Activated CD4-positive, alpha-beta T cell treated with anti-CD3 and anti-CD28 coated beads, Interleukin-2, Interleukin-4, amounts not matched to agents 100 ng/mL and 50 ng/mL, durations not matched to agents 16 hours and 8 hours (primary cell): ENCODE data around the gene CCR7.
A peak's percentile ranks its signal among the peaks of the same experiment; 100 is the strongest.
"Not testable (repeated sequence)": the region's sequence is repeated elsewhere in the genome, so short reads cannot be mapped to it uniquely, and the experiment has no call there.

Experiments used
- DNase-seq: peaks from one replicate; pipeline ENCODE4 v3.0.0-alpha.2; 2020; ENCODE audit warnings: low spot score

Gene CCR7

DNA sequence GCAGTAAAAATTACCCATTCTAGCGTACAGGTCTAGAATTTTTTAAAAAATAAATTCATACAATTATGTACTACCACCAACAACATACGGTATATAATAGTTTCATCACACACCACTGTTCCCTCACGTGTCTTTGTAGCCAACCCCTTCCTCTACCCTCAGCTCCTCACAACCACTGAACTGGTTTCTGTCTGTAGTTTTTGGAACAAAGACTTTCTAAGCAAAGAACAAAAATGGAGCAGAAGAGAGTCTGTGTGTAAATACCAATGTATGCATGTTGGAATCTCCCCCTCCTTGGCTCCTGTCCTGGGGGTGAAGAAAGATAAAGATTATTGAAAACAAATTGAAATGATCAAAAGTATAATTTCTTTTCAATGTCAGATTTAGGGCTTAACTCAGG, 31.9 kb upstream of the CCR7 start:
- no peak for DNase-seq

DNA sequence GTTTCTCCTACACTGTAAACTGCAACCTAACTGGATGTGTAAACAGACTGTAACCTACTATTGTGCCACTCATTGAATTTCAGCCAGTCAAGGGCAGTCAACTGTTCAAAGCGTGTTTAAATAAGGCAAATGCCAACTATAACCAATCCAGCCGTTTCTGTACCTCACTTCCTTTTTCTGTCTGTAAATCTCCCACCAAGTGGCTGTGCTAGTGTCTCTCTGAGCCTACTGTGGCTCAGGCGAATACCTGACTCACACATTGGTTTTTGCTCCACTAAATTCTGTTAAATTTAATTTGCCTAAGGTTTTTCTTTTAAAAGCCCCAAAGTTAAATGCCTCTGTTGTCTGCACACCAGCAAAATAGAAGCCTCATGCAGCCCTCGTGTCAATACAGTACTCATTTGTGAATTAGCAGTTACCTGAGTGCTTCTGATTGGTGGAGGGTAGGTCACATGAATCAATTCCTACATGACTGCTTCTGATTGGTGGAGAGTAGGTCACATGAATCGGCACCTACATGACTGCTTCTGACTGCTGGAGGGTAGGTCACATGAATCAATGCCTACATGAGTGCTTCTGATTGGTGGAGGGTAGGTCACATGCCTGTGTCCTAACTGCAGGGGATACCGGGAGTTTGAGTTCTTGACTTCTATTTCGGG, 31.1 kb upstream of the CCR7 start:
- DNase-seq: peak; percentile 24

- no peak for DNase-seq
Observed at GRCh38 chr17:40590742-40591141, 25.5 kb upstream of the CCR7 start.

DNA sequence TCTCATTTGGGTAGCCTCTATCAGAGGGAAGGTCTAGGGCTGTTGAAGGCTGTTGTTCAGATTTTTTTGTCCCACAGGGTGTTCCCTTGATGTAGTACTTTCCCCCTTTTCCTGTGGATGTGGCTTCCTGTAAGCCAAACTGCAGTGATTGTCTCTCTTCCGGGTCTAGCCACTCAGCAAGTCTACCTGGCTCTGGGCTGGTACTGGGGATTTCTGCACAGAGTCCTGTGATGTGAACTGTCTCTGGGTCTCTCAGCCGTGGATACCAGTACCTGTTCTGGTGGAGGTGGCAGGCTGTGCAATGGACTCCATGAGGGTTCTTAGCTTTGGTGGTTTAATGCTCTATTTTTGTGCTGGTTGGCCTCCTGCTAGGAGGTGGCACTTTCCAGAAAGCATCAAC, 23.3 kb upstream of the CCR7 start:
- DNase-seq: no peak

DNA sequence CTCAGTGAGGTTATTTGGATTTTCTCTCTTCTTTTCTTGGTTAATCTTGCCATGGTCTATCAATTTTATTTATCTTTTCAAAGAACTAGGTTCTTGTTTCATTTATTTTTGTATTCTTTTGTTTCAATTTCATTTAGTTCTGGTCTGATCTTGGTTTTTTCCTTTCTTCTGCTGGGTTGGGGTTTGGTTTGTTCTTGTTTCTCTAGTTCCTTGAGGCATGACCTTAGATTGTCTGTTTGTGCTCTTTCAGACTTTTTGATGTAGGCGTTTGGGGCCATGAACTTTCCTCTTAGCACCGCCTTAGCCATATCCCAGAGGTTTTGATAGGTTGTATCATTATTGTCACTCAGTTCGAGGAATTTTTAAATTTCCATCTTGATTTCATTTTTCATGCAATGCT, 21.0 kb upstream of the CCR7 start:
- not testable (repeated sequence) for DNase-seq

DNA sequence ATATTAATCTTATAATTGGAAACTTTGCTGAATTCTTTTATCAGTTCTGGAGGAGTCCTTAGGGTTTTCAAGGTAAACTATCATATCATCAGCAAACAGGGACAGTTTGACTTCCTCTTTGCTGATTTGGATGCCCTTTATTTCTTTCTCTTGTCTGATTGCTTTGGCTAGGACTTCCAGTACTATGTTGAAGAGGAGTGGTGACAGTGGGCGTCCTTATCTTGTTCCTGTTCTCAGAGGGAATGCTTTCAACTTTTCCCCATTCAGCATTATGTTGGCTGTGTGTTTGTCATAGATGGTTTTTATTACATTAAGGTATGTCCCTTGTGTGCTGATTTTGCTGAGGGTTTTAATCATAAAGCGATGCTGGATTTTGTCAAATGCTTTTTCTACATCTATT, 19.7 kb upstream of the CCR7 start:
- DNase-seq: not testable (repeated sequence)

DNA sequence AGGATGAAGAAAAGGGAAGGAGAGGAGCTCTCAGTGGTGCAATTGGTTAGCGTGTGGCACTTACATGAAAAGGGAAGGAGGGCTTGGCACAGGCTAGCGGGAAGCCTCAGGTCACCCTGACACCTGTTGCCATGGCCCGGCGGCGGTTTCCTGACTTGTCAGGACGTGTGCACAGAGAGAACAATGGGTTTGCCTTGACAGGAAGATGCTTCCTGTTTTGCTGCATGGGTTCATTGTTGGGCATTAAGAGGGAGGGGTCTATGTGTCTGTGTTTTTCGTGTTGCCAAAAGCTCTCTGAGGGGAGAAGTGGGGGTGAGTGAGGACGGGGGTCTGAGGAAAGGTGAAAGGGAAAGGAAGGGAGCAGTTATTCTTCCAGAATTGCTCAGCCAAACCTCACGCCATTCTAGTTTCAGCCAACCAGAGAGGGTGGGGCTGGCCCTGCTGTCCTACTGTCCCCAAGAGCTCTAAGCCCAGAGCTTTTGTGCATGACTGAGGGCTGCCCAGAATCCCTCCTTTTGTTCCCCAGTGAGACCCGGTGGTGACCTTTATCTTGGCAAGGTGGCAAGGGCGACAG, 17.1 kb upstream of the CCR7 start:
- DNase-seq: peak; percentile 63

- DNase-seq: no peak
Observed at GRCh38 chr17:40580140-40580539, 14.9 kb upstream of the CCR7 start.

DNA sequence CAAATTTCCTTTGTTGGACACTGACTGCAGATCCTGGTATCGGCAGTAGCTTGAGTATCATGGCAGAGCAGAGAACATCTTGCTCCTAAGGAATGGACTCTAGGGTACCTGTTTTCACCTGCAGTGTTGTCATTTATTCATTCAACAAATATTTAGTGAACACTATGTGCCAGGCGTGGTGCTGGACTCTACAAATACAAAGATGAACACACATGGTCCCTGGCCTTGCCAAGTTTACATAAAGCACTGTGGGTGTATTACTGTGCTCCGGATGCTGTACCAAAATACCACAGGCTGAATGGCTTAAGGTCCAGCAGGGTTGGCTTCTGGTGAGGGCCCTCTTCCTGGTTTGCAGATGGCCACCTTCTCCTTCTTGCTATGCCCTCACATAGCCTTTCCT, 14.2 kb upstream of the CCR7 start:
- no peak for DNase-seq

- no peak for DNase-seq
Observed at GRCh38 chr17:40577611-40578065, 12.4 kb upstream of the CCR7 start.

- no peak for DNase-seq
Observed at GRCh38 chr17:40576113-40576740, 11.0 kb upstream of the CCR7 start.

DNA sequence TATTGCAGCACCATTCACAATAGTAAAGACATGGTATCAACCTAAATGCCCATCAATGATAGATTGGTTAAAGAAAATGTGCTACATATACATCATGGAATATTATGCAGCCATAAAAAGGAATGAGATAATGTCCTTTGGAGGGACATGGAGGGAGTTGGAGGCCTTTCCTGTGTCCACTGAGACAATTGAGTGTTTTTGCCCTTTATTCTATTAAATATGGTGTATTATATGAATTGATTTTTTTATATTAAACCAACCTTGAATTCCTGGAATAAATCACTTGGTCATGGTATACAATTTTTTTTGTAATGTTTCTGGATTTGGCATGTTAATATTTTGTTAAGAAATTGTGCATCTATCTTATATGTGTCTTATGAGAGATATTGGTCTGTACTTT, 9.0 kb upstream of the CCR7 start:
- DNase-seq: no peak

- DNase-seq: not testable (repeated sequence)
Observed at GRCh38 chr17:40572245-40572993, 7.1 kb upstream of the CCR7 start.

- no peak for DNase-seq
Observed at GRCh38 chr17:40568074-40568836, 3.0 kb upstream of the CCR7 start.

DNA sequence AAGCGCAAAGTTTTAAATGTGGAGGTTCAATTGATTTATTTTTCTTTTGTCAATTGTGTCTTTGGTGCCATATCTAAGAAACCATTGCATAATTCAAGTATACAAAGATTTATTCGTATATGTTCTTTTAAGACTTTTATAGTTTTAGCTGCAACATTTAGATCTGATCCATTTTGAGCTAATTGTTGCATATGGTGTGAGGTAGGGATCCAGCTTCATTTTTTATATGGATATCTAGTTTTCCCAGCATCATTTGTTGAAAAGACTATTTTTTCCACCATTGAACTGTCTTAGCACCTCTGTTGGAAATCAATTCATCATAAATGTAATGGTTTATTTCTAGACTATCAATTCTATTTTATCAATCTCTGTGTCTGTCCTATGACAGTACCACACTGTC, 2.1 kb upstream of the CCR7 start:
- no peak for DNase-seq

GRCh38 chr17:40565769-40566409, 617 bp upstream of the CCR7 start:
- no peak for DNase-seq

DNA sequence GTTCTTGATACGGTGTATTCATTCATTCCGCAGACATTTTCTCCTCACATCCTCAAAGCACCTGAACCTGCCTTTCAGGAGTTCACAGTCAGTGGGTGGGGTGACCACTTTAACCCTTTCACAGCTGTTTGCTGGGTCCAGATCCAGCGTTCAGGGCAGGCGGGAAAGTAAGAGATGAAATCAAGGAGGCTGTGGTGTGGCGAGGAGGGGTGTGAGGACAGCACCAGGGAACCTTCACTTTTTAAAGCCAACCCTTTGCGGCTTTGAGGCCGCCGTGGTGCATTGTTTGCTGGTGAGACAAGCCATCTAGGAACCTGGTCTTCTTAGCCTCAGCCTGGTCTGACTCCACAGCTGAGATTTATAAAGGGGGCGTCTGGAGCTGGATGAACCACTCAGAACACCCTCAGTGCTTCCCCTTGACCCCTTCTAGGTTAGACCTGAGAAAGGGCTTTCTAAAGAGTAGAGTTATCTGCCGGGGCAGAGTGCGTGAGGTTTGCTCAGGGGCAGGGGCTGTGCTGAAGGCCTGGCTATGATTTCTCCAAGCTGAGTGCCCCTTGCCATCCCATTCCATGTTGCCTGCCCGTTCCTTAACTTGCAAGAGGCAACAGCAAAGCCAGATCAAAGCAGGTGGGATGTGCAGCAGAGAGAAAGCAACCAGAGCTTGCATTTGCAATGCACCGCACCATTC, 933 bp downstream of the CCR7 start:
- DNase-seq: peak; percentile 70

DNA sequence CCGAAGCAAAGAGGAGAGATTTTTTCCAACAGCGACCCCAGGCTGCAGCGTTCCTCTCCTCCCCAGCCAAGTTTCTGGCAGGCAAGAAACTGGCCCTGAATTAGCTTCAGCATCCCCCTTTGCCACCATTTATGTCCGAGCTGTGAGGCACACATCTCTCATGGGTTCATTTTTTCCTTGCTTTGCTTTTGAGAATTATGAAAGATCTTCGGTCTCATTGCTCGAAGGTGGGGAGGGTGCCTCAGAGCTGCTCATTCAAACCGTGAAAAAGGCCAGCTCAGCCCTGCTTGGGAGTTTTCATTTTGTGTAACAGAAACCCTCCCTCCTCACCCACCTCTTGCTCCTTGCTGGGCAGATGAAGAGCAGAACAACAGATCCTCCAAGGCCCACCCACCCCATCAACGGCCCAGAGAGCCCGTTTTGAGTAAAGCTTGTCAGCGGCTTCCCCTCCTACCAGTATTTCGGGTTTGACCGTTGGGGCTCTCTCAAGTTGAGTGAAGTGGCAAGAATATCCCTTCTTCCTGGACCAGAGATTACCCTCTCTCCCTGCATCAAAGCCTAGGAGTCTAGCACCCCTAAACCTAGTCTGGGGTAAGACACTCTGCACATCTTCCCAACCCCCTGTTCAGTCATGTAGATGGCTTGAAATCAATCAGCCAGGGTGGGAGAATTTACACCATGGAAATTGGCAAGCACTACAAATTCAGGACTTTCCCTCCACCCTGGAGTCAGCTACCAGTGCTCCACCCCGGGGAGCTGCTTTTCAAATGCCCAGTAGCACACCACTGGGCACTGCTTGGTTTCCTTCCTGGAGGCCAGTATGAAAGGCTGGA, 1.8 kb downstream of the CCR7 start:
- peak; percentile 96 for DNase-seq

GRCh38 chr17:40562838-40563219, 2.4 kb downstream of the CCR7 start:
- DNase-seq: no peak
